ENCODE results near the gene KATNB1.
A peak's percentile ranks its signal among the peaks of the same experiment; 100 is the strongest.

The KATNB1 gene, protein sequence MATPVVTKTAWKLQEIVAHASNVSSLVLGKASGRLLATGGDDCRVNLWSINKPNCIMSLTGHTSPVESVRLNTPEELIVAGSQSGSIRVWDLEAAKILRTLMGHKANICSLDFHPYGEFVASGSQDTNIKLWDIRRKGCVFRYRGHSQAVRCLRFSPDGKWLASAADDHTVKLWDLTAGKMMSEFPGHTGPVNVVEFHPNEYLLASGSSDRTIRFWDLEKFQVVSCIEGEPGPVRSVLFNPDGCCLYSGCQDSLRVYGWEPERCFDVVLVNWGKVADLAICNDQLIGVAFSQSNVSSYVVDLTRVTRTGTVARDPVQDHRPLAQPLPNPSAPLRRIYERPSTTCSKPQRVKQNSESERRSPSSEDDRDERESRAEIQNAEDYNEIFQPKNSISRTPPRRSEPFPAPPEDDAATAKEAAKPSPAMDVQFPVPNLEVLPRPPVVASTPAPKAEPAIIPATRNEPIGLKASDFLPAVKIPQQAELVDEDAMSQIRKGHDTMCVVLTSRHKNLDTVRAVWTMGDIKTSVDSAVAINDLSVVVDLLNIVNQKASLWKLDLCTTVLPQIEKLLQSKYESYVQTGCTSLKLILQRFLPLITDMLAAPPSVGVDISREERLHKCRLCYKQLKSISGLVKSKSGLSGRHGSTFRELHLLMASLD

GRCh38 chr16:57735755-57736418 is at the start of gene KATNB1:
KATNB1 (plus strand) TSS chr16:57735770; CDS start chr16:57737244, 1,474 bp downstream.
- TF ChIP-seq ZNF274 (IDR thresholded peaks at IDR 0.05; ENCODE audit: low read depth, low read length), result no peak
- H3K4me3 ChIP-seq (ENCODE audit: low read length), result peak within 1 kb of the TSS; percentile 67

DNA sequence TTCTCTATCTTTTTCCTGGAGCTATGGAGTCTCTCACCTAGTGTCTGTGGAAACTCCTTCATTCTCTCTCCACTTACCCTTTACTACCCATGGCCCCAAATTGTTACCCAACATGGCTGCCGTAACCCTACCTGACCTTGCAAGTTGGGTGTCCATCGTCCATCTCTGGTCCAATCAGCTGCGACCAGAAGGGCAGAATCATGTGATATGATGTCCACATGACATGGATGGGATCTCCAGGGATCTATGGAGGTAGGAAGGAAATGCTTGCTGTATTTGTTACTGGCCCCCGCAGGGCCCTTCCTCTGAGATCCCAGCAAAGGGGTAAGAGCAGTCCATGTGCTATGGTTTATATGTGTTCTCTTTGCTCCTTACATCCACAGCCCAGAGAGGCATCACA is 49.0 kb upstream of the KATNB1 start:
- TF ChIP-seq ZNF274 (IDR thresholded peaks at IDR 0.05; ENCODE audit: low read depth, low read length), result no peak

GRCh38 chr16:57687363-57687929 is 48.1 kb upstream of the KATNB1 start:
- H3K4me3 ChIP-seq (ENCODE audit: low read length), result no peak overlapping the region
- TF ChIP-seq ZNF274 (IDR thresholded peaks at IDR 0.05; ENCODE audit: low read depth, low read length), result no peak

More for the DNA sequence above, 49.0 kb upstream of the KATNB1 start:
- H3K4me3 ChIP-seq (ENCODE audit: low read length), result no peak overlapping the region

DNA sequence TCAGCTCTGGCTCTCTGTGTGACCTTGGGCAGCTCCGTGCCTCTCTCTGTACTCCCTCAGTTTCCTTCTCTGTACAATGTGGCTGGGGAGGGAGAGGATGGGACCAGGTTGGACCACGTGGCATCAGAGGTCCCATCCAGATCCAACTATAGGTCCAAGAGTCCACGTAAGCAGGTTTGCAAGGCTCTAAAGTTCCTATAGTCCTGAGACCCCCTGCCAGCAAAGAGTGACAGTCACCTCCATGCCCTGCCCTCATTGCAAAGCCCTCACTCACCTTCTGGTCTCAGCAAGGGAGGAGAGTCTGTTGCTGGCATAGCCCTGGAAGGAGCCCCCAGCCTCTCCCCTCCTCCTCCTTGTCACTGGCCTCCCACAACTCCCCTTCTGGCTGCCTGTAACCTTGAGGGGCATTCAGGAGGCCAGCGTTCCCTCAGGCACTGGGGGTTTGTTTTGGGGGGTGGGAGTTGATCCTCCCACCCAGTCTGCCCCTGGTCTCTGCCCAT is 47.0 kb upstream of the KATNB1 start:
- H3K4me3 ChIP-seq (ENCODE audit: low read length), result no peak overlapping the region
- TF ChIP-seq ZNF274 (IDR thresholded peaks at IDR 0.05; ENCODE audit: low read depth, low read length), result no peak

DNA sequence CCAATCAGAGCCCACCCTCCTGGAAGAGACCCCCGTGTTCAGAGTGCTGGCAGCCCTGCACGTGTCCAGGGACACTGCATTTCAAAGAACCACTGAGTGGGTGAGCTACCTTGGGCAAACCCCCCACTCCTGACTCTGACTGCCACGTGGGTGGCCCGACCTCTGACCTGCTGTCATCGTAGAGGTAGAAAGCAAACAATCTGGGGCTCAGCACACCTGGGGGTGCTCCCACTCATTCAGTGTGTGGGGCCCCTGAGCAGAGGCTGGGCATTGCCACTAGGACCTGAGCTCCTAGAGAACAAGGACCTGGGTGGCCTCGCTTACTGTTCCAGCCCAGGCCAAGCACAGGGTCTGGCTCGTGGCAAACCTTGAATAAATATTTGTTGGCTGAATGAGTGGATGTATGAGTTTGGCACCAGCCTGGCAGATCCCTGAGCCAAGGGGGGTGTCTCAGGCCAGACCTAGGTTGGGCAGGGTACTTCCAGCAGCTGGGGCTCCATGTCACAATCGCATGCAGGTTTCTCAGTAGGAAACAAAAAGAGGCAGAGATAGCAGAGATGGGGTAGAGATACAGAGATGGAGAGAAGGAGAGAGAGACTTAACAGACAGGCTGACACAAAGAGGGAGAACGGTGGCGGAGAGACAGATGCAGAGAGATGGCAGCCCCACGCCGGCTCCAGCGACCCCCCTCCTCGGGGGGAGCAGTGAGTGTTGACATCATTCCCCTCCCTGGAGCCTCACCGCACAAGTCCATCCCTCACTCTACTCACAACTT is 46.4 kb upstream of the KATNB1 start:
- TF ChIP-seq ZNF274 (IDR thresholded peaks at IDR 0.05; ENCODE audit: low read depth, low read length), result no peak
- H3K4me3 ChIP-seq (ENCODE audit: low read length), result no peak overlapping the region

DNA sequence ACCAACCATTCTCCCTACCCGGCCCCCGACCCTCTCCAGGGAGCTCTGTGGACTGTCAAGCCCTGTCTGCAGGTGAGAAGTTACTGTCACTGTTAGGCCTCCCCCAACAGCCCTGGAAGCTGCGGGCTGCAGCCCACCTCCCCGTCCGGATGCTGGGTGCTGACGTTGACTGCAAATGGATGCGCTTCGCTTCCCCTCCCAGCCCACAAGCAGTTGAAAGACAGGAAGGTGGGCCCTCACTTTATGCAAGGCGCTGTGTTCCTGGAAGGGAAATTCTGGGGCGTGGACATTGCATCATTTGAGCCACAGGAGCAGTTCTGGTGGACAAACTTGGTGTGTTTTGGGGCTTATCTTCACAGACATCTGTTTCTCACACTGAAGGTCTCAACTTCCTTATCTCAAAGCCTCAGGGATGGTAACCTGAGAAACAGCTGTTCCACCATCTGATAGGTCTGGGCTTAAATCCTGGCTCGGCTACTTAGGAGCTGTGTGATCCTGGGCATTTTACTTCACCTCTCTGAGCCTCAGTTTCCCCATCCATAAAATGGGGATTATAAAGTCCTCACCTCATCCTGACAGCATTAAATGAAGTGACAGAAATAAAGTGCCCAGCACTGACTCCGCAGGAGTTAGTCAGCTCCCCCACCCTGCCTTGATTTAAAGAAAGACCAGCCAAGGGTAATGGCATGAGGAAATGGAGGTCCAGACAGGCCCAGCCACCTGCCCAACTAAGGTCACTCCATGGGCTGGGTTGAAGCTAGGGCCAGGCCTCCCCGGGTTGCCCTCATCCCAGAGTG is 45.6 kb upstream of the KATNB1 start:
- no peak for TF ChIP-seq ZNF274 (IDR thresholded peaks at IDR 0.05; ENCODE audit: low read depth, low read length)
- H3K4me3 ChIP-seq (ENCODE audit: low read length), result no peak overlapping the region; the same call in 1 of the 2 replicates

GRCh38 chr16:57690782-57691471 is 44.6 kb upstream of the KATNB1 start:
- TF ChIP-seq ZNF274 (IDR thresholded peaks at IDR 0.05; ENCODE audit: low read depth, low read length), result no peak
- H3K4me3 ChIP-seq (ENCODE audit: low read length), result no peak overlapping the region

GRCh38 chr16:57692636-57693035 is 42.9 kb upstream of the KATNB1 start:
- TF ChIP-seq ZNF274 (IDR thresholded peaks at IDR 0.05; ENCODE audit: low read depth, low read length), result no peak
- H3K4me3 ChIP-seq (ENCODE audit: low read length), result no peak overlapping the region

GRCh38 chr16:57693550-57693949 is 42.0 kb upstream of the KATNB1 start:
- no peak for TF ChIP-seq ZNF274 (IDR thresholded peaks at IDR 0.05; ENCODE audit: low read depth, low read length)
- H3K4me3 ChIP-seq (ENCODE audit: low read length), result no peak overlapping the region

DNA sequence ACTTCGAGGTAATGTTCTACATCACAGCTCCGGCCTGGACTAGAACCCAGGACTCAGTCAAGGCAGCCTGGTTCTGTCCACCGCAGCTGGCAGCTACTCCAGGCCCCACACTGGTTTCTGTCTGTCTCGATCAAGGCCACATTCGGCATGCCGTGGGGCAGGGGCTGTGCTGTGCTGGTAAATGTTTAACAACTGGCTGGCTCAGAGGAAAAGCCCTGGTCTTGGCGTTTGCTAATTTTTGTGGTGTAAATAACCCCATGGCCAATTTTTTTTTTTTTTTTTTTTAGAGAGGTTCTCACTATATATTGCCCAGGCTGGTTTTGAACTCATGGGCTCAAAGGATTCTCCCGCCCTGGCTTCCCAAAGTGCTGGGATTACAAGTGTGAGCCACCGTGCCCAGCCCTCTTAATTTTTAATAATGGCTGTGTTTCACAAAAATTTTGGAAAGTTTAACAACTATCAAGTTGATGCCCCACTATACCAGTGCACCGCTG is 41.3 kb upstream of the KATNB1 start:
- no peak overlapping the region for H3K4me3 ChIP-seq (ENCODE audit: low read length)
- no peak for TF ChIP-seq ZNF274 (IDR thresholded peaks at IDR 0.05; ENCODE audit: low read depth, low read length)

GRCh38 chr16:57694725-57695679 is 40.6 kb upstream of the KATNB1 start, which contains the start of gene DRC7:
DRC7 (plus strand) TSS chr16:57694806; CDS start chr16:57697950, 3,144 bp downstream.
- no peak within 1 kb of the TSS for H3K4me3 ChIP-seq (ENCODE audit: low read length)

More at GRCh38 chr16:57694725-57695679, 40.6 kb upstream of the KATNB1 start, which contains the start of gene DRC7:
- no peak for TF ChIP-seq ZNF274 (IDR thresholded peaks at IDR 0.05; ENCODE audit: low read depth, low read length)

All from GM08714 (cell line).